HCT116 (cell line): ENCODE data around the gene HTRA3. TPM values are rescaled to one million over a fixed set of nuclear protein-coding genes. Genes with fewer than 3 reads are reported as not detected.
A peak's percentile ranks its signal among the peaks of the same experiment; 100 is the strongest.

Experiments used
- ATAC-seq: fragments of 200-7000 bp; cut with Tn5 transposase; 2 replicates; pipeline ENCODE4 v1.9.1; 2020; ENCODE audit warnings: mild to moderate bottlenecking, moderate library complexity
- BruUV-seq: library from RNA; stranded (reverse); fragments of 400-500 nt; replicated peaks from 2 replicates; lab custom pipeline; 2021; lab: Mats Ljungman, UMichigan
- CTCF ChIA-PET: fragments of 300-600 bp; sonication (Branson Sonifier 250); formaldehyde crosslinking; loops from one replicate; lab custom pipeline; 2021; ENCODE audit warnings: antibody characterized with exemption; lab: Charles Lee
- POLR2A ChIA-PET: fragments of 300-600, 350-600 bp; sonication (Branson Sonifier 250); formaldehyde crosslinking; loops from one replicate; lab custom pipeline; 2021; ENCODE audit warnings: antibody characterized with exemption; lab: Charles Lee
- RAD21 ChIA-PET, 2 experiments: fragments of 300-600 bp; sonication (Branson Sonifier 250); formaldehyde crosslinking; loops; one replicate each; lab custom pipeline; 2023; ENCODE audit warnings: low total read pairs in 2 of 2; ENCODE audit not compliant: uncharacterized antibody in 2 of 2, unreplicated experiment in 2 of 2, low non-redundant PET in 1 of 2; lab: Charles Lee
- DNase-seq: peaks from one replicate; pipeline ENCODE4 v3.0.0-alpha.2; 2010; ENCODE audit warnings: low read depth, low spot score
- H2AFZ ChIP-seq: fragments of 200-600 bp; shearing (Covaris generic), sonication (generic); 2 replicates; pipeline ENCODE4 v1.6.1; 2017; ENCODE audit warnings: low read depth, mixed run types, mixed read lengths, antibody characterized with exemption, low read length; ENCODE audit not compliant: poor library complexity, severe bottlenecking
- H3K27ac ChIP-seq: 2 replicates; pipeline ENCODE4 v1.5.1; 2012; ENCODE audit warnings: low read depth, low read length
- H3K27me3 ChIP-seq: fragments of 200-600 bp; sonication (generic); 2 replicates; pipeline ENCODE4 v1.6.1; 2016; ENCODE audit warnings: mixed run types, low read length, mixed read lengths; ENCODE audit not compliant: insufficient read depth
- H3K36me3 ChIP-seq, 2 experiments: fragments of 200-500 bp in 1 of 2; fragments of 200-600 bp in 1 of 2; sonication (Bioruptor generic) in 1 of 2; sonication (generic) in 1 of 2; 2 replicates each; pipeline versions ENCODE4 v1.5.1 to v1.6.1; 2014 to 2016; ENCODE audit warnings: low read length in 2 of 2, inconsistent platforms in 1 of 2, mixed read lengths in 1 of 2, mixed run types in 1 of 2; ENCODE audit not compliant: insufficient read depth in 2 of 2, control insufficient read depth in 1 of 2
- H3K4me1 ChIP-seq, 2 experiments: fragments of 200-600 bp in 1 of 2; sonication (generic) in 1 of 2; 2 replicates each; pipeline versions ENCODE4 v1.5.1 to v1.6.1; 2012 to 2017; ENCODE audit warnings: low read length in 2 of 2, inconsistent platforms in 1 of 2, mild to moderate bottlenecking in 1 of 2, mixed read lengths in 1 of 2, mixed run types in 1 of 2, moderate library complexity in 1 of 2; ENCODE audit not compliant: insufficient read depth in 2 of 2, control insufficient read depth in 1 of 2
- H3K4me2 ChIP-seq: fragments of 200-600 bp; sonication (generic); 2 replicates; pipeline ENCODE4 v1.6.1; 2017; ENCODE audit warnings: mixed run types, low read length, mixed read lengths
- H3K4me3 ChIP-seq, 2 experiments: fragments of 200-600 bp in 1 of 2; sonication (generic) in 1 of 2; replicated peaks in 1 of 2; 2 replicates each; pipeline ENCODE4 v1.5.1; 2011 to 2016; ENCODE audit warnings: low read length in 2 of 2, control low read depth in 1 of 2, low read depth in 1 of 2, mild to moderate bottlenecking in 1 of 2, mixed read lengths in 1 of 2, mixed run types in 1 of 2
- H3K79me2 ChIP-seq: fragments of 200-600 bp; sonication (generic); 2 replicates; pipeline ENCODE4 v1.6.1; 2017; ENCODE audit warnings: mild to moderate bottlenecking, mixed run types, low read length, moderate library complexity, mixed read lengths; ENCODE audit not compliant: insufficient read depth
- H3K9ac ChIP-seq: fragments of 200-600 bp; sonication (generic); 2 replicates; pipeline ENCODE4 v1.6.1; 2016; ENCODE audit warnings: low read length, mixed read lengths
- H3K9me2 ChIP-seq: fragments of 200-600 bp; sonication (generic), shearing (Covaris generic); 2 replicates; pipeline ENCODE4 v1.6.1; 2017; ENCODE audit warnings: mixed run types, mild to moderate bottlenecking, moderate library complexity; ENCODE audit not compliant: insufficient read depth
- H3K9me3 ChIP-seq, 2 experiments: fragments of 200-500 bp in 1 of 2; fragments of 200-600 bp in 1 of 2; sonication (Bioruptor generic) in 1 of 2; sonication (generic) in 1 of 2; 2 replicates each; pipeline ENCODE4 v1.6.1; 2014 to 2017; ENCODE audit warnings: low read length in 2 of 2, mixed read lengths in 2 of 2, inconsistent platforms in 1 of 2, low read depth in 1 of 2, mild to moderate bottlenecking in 1 of 2, mixed run types in 1 of 2, moderate library complexity in 1 of 2; ENCODE audit not compliant: control insufficient read depth in 1 of 2, insufficient read depth in 1 of 2
- H4K20me1 ChIP-seq: fragments of 200-600 bp; sonication (generic), shearing (Covaris generic); 2 replicates; pipeline ENCODE4 v1.6.1; 2017; ENCODE audit warnings: mixed run types, mild to moderate bottlenecking, moderate library complexity; ENCODE audit not compliant: insufficient read depth
- CBX3 ChIP-seq: IDR thresholded peaks from 2 replicates; pipeline ENCODE4 v1.6.1; 2012; ENCODE audit warnings: low read depth
- EGR1 ChIP-seq: IDR thresholded peaks from 2 replicates; pipeline ENCODE4 v1.6.1; 2012; ENCODE audit warnings: low read depth
- EZH2 ChIP-seq: fragments of 200-600 bp; sonication (generic); IDR thresholded peaks from 2 replicates; pipeline ENCODE4 v1.6.1; 2017; ENCODE audit warnings: antibody characterized with exemption, mixed run types
- EZH2phosphoT487 ChIP-seq: fragments of 200-600 bp; IDR thresholded peaks from 2 replicates; pipeline ENCODE4 v1.6.1; 2018; ENCODE audit warnings: antibody characterized with exemption, borderline replicate concordance
- FOSL1 ChIP-seq: IDR thresholded peaks from 2 replicates; pipeline ENCODE4 v1.6.1; 2012; ENCODE audit warnings: low read depth
- MAX ChIP-seq: IDR thresholded peaks from 2 replicates; pipeline ENCODE4 v1.6.1; 2012
- POLR2A ChIP-seq: IDR thresholded peaks from 2 replicates; pipeline ENCODE4 v1.7.0; 2011; ENCODE audit warnings: borderline replicate concordance; ENCODE audit not compliant: insufficient read depth, insufficient read length; ENCODE audit errors: extremely low read depth
- RAD21 ChIP-seq: IDR thresholded peaks from 2 replicates; pipeline ENCODE4 v1.6.1; 2012; ENCODE audit warnings: low read depth, mild to moderate bottlenecking
- REST ChIP-seq: IDR thresholded peaks from 2 replicates; pipeline ENCODE4 v1.6.1; 2012; ENCODE audit warnings: low read depth
- SRF ChIP-seq: IDR thresholded peaks from 2 replicates; pipeline ENCODE4 v1.6.1; 2012; ENCODE audit warnings: low read depth
- TCF7L2 ChIP-seq: IDR thresholded peaks from 2 replicates; pipeline ENCODE4 v1.7.0; 2011; ENCODE audit warnings: borderline replicate concordance, inconsistent platforms; ENCODE audit not compliant: insufficient read depth, insufficient read length; ENCODE audit errors: extremely low read depth
- YY1 ChIP-seq: IDR thresholded peaks from 2 replicates; pipeline ENCODE4 v1.6.1; 2011; ENCODE audit warnings: low read length, low read depth, moderate library complexity, mild to moderate bottlenecking; ENCODE audit not compliant: insufficient replicate concordance; ENCODE audit errors: extremely low read depth
- ZNF274 ChIP-seq: fragments of 200-500 bp; sonication (Bioruptor generic); IDR thresholded peaks from 2 replicates; pipeline ENCODE4 v1.6.1; 2014; ENCODE audit warnings: mild to moderate bottlenecking, low read depth, low read length, inconsistent platforms
- intact Hi-C: fragments of 100-400 bp; cut with micrococcal nuclease; formaldehyde crosslinking; loops from 2 replicates; pipeline ENCODE4 v1.10.0; 2022
- total RNA-seq: library from RNA; stranded (reverse); gene quantifications from one replicate; pipeline ENCODE4 v1.2.1, GENCODE V29; 2021; ENCODE audit not compliant: unreplicated experiment
- TF ChIP-seq, protein P1 (sequence below): IDR thresholded peaks from 2 replicates; pipeline ENCODE4 v1.6.1; 2011; ENCODE audit warnings: mild to moderate bottlenecking, low read length, moderate library complexity; ENCODE audit not compliant: insufficient replicate concordance; ENCODE audit errors: extremely low read depth
- TF ChIP-seq, protein P2 (sequence below): IDR thresholded peaks from 2 replicates; pipeline ENCODE4 v1.6.1; 2012

The HTRA3 gene
- total RNA-seq, 1 experiment from 2014 or later: not detected

DNA sequence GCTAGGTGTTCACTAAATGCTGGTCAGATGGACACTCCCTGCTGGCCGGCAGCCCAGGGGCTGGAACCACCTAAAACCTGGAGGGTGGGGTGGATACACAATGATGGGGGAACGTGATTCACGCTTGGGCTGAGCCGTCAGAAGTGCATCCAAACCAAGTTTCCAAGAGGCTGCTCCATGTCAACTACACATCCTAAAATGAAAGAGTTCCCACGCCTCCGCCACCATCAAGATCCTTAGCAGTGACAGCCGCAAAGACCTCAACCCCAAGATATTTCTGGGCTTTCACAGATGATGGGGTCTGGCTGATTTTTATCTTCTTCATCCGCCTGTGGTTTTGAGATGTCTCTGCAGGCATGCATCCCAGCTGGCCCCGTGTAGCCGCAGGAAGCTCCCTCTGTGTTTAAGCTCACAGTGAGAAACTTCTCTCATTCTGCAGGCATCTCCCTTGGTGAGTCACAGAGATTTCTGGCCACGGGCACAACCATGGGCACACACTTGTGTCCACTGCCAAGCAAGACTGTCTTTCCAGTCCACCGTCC is 84.4 kb downstream of the HTRA3 start:
- no peaks in the 10 kb centered on the region for H3K27me3 ChIP-seq
- H3K4me1 ChIP-seq: peaks cover 0 to 19% of the 10 kb centered on the region in 2 experiments; a peak in 2 of 4 replicates
- RAD21 ChIA-PET: no interaction called here
- no peaks in the 10 kb centered on the region for H3K36me3 ChIP-seq
- no peaks in the 10 kb centered on the region for H3K9me3 ChIP-seq
- ATAC-seq (no peak), DNase-seq (no peak)
- TF ChIP-seq FOSL1: no peak
- TF ChIP-seq SRF: no peak
- no peaks in the 10 kb centered on the region for H3K9me2 ChIP-seq
- no peak overlapping the region for H3K27ac ChIP-seq
- H3K9ac ChIP-seq: no peak overlapping the region
- H4K20me1 ChIP-seq: no peaks in the 10 kb centered on the region
- H3K4me3 ChIP-seq: no peak overlapping the region
- POLR2A ChIA-PET: no interaction called here
- no TSS peak for BruUV-seq
- H3K4me2 ChIP-seq: no peak overlapping the region
- H3K79me2 ChIP-seq: no peaks in the 10 kb centered on the region
- CTCF ChIA-PET: no interaction called here
- H2AFZ ChIP-seq: no peak overlapping the region
- intact Hi-C loops: no loop called here

DNA sequence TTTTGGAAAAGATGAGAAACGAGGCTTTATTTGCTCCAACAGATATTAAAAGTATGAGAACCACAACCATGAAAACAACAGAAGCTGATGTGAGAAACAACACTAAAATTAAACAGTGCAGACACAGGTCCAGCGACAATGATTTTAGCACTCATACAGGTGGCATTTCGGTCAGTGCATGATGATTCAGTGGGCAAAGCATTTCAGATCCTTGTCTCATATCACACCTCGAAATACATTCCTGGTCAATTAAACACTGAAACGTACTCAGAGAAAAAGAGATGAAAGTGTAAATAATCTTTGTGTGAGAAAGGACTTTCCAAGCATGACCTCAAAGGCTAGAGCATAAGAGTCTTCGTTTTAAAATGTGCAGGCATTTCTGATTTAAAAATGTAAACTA is 85.8 kb downstream of the HTRA3 start:
- peak overlapping the region; percentile 40 for H3K4me2 ChIP-seq
- no peak overlapping the region for H2AFZ ChIP-seq
- BruUV-seq: no TSS peak
- H3K9me2 ChIP-seq: no peaks in the 10 kb centered on the region
- POLR2A ChIA-PET: no interaction called here
- RAD21 ChIA-PET: no interaction called here
- ATAC-seq (peak; percentile 52; the same call in 1 of the 2 replicates), DNase-seq (no peak)
- H3K9me3 ChIP-seq: no peaks in the 10 kb centered on the region
- no peak overlapping the region for H3K4me3 ChIP-seq
- peaks cover 0 to 19% of the 10 kb centered on the region in 2 experiments; a peak in 2 of 4 replicates for H3K4me1 ChIP-seq
- no peaks in the 10 kb centered on the region for H3K36me3 ChIP-seq
- CTCF ChIA-PET: no interaction called here
- no peaks in the 10 kb centered on the region for H4K20me1 ChIP-seq
- intact Hi-C loops: no loop called here
- no peak overlapping the region for H3K9ac ChIP-seq
- H3K27me3 ChIP-seq: no peaks in the 10 kb centered on the region
- H3K27ac ChIP-seq: no peak overlapping the region
- H3K79me2 ChIP-seq: no peaks in the 10 kb centered on the region
- TF ChIP-seq POLR2A (no peak), SRF (no peak), REST (no peak), MAX (no peak), EZH2 (no peak), CBX3 (no peak), EZH2phosphoT487 (no peak), EGR1 (no peak), YY1 (no peak), TCF7L2 (no peak), RAD21 (no peak), ZNF274 (no peak)
- TF ChIP-seq, protein P1, sequence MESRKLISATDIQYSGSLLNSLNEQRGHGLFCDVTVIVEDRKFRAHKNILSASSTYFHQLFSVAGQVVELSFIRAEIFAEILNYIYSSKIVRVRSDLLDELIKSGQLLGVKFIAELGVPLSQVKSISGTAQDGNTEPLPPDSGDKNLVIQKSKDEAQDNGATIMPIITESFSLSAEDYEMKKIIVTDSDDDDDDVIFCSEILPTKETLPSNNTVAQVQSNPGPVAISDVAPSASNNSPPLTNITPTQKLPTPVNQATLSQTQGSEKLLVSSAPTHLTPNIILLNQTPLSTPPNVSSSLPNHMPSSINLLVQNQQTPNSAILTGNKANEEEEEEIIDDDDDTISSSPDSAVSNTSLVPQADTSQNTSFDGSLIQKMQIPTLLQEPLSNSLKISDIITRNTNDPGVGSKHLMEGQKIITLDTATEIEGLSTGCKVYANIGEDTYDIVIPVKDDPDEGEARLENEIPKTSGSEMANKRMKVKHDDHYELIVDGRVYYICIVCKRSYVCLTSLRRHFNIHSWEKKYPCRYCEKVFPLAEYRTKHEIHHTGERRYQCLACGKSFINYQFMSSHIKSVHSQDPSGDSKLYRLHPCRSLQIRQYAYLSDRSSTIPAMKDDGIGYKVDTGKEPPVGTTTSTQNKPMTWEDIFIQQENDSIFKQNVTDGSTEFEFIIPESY: no peak
- TF ChIP-seq, protein P2, sequence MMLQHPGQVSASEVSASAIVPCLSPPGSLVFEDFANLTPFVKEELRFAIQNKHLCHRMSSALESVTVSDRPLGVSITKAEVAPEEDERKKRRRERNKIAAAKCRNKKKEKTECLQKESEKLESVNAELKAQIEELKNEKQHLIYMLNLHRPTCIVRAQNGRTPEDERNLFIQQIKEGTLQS: no peak
